Brain microvascular endothelial cell (primary cell): ENCODE results near the gene PMEPA1.

Experiments used
- DNase-seq: peaks from one replicate; pipeline ENCODE4 v3.0.0-alpha.2; 2020
- H3K27ac ChIP-seq: fragments of 250-450 bp; sonication (Bioruptor Pico); 2 replicates; pipeline ENCODE4 v1.5.1; 2020; ENCODE audit warnings: mild to moderate bottlenecking, moderate library complexity
- H3K27me3 ChIP-seq: fragments of 250-450 bp; sonication (Bioruptor Pico); replicated peaks from 2 replicates; pipeline ENCODE4 v1.5.1; 2020; ENCODE audit warnings: mild to moderate bottlenecking
- H3K36me3 ChIP-seq: fragments of 250-450 bp; sonication (Bioruptor Pico); replicated peaks from 2 replicates; pipeline ENCODE4 v1.5.1; 2020; ENCODE audit warnings: mild to moderate bottlenecking
- H3K4me3 ChIP-seq: 2 replicates; pipeline ENCODE4 v1.5.1; 2011; ENCODE audit warnings: low read depth, mild to moderate bottlenecking, control low read depth, low read length, moderate library complexity
- in situ Hi-C: cut with HindIII; loops from 2 replicates; pipeline ENCODE4 v1.10.0; 2017; ENCODE audit warnings: low sequenced_read_pairs, low pct_ligation_motif_present
- TF ChIP-seq, protein P1 (sequence below): IDR thresholded peaks from 2 replicates; pipeline ENCODE4 v1.5.1; 2011; ENCODE audit warnings: low read depth, mild to moderate bottlenecking, moderate library complexity, low read length, control low read depth, inconsistent platforms; ENCODE audit errors: missing control alignments

The PMEPA1 gene

DNA sequence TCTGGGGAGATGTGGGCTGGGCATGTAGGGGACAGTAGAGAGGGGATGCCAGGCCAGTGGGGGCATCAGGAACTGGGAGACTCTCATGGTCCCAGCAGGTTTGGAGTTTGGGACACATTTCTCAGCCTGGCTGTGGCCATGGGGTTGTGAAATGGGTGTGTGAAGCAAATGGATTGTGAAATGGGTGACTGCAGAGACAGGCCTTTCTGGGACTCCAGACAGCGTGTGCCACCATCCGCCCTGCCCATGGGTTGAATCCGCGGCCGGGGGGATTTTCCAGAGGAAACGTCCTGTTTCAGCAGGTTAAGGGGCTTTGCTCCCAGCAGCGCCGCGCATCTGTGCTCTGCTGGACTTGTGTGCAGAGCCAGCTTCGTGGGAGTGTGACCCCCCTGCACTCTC is 3.7 kb upstream of the PMEPA1 start:
- Histone ChIP-seq H3K4me3 (no peak overlapping the region), H3K36me3 (no peaks in the 10 kb centered on the region), H3K27me3 (no peaks in the 10 kb centered on the region), H3K27ac (no peak overlapping the region)
- TF ChIP-seq, protein P1, sequence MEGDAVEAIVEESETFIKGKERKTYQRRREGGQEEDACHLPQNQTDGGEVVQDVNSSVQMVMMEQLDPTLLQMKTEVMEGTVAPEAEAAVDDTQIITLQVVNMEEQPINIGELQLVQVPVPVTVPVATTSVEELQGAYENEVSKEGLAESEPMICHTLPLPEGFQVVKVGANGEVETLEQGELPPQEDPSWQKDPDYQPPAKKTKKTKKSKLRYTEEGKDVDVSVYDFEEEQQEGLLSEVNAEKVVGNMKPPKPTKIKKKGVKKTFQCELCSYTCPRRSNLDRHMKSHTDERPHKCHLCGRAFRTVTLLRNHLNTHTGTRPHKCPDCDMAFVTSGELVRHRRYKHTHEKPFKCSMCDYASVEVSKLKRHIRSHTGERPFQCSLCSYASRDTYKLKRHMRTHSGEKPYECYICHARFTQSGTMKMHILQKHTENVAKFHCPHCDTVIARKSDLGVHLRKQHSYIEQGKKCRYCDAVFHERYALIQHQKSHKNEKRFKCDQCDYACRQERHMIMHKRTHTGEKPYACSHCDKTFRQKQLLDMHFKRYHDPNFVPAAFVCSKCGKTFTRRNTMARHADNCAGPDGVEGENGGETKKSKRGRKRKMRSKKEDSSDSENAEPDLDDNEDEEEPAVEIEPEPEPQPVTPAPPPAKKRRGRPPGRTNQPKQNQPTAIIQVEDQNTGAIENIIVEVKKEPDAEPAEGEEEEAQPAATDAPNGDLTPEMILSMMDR: no peak
- DNase-seq: no peak
- in situ Hi-C loops: no loop called here

- DNase-seq: no peak
- TF ChIP-seq, protein P1: no peak
- no peaks in the 10 kb centered on the region for H3K36me3 ChIP-seq
- H3K27ac ChIP-seq: no peak overlapping the region
- in situ Hi-C loops: no loop called here
- H3K27me3 ChIP-seq: no peaks in the 10 kb centered on the region
- no peak overlapping the region for H3K4me3 ChIP-seq
Observed at GRCh38 chr20:57712851-57713504, 3.2 kb upstream of the PMEPA1 start.

DNA sequence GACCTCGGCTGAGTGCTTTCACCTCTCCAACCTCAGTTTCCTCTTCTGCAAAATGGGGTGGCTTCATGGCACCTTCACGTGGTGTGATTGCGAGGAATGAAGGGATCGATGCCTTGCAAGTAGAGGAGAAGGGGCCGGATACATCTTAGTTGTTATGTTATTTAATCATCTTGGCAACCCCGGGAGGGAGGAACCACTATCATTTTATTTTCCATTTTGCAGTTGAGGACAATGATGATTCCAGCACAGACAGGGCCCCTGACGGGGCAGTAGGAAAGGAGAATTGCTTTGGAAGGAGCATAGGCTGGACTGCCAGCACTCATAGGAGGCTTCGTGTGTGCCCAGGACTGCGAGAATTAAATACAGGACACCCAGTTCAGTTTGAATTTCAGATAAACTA is 2.5 kb upstream of the PMEPA1 start:
- no peak for DNase-seq
- Histone ChIP-seq H3K36me3 (no peaks in the 10 kb centered on the region), H3K4me3 (no peak overlapping the region), H3K27ac (no peak overlapping the region), H3K27me3 (no peaks in the 10 kb centered on the region)
- TF ChIP-seq, protein P1: no peak
- in situ Hi-C loops: no loop called here

GRCh38 chr20:57711826-57712225 is 2.0 kb upstream of the PMEPA1 start:
- in situ Hi-C loops: no loop called here
- no peak overlapping the region for H3K27ac ChIP-seq
- no peaks in the 10 kb centered on the region for H3K27me3 ChIP-seq
- DNase-seq: no peak
- H3K4me3 ChIP-seq: no peak overlapping the region
- H3K36me3 ChIP-seq: no peaks in the 10 kb centered on the region
- TF ChIP-seq, protein P1: no peak

DNA sequence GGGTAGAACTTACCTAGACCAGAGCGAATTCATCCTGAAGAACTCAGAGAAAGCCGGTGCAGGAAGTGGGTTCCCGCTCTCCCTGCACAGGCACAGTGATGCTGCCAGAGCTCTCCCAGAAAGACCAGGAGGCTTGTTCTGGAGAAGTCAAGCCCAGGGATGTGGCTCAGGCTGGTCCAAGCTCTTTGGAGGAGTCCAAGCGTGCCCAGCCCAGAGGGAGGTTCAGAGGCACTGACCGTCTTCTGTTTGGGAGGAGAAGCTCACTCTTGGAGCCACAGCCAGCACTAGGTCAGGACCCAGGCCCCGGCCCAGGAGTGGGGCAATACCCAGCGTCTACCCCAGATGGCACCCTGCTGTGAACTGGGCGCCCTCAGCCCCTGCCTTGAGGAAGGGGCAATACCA is 1.5 kb upstream of the PMEPA1 start:
- no peaks in the 10 kb centered on the region for H3K36me3 ChIP-seq
- in situ Hi-C loops: no loop called here
- no peak for DNase-seq
- H3K27me3 ChIP-seq: no peaks in the 10 kb centered on the region
- TF ChIP-seq, protein P1: peak; percentile 29
- peak overlapping the region; percentile 1 for H3K4me3 ChIP-seq
- no peak overlapping the region for H3K27ac ChIP-seq

DNA sequence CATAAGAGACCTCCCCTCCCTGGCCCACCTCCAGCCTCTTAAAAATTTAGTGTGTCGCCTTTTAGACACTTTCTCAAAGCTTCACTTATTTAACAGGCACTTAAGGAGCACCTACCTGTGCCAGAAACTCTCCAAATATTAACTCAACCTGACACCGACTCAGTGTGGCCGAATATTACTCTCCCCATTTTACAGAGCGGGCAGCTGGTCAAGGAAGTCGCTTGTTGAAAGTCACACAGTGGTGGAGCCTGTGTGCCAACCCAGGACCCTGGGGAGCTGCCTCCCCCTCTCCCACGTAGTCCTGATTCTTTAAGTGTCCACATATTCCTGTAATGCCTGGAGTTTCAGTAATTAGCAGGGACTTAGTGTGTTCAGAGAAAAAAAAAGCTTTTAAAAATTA is 1.0 kb upstream of the PMEPA1 start:
- no peaks in the 10 kb centered on the region for H3K36me3 ChIP-seq
- H3K27ac ChIP-seq: peak overlapping the region; percentile 72
- TF ChIP-seq, protein P1: no peak
- no peaks in the 10 kb centered on the region for H3K27me3 ChIP-seq
- in situ Hi-C loops: no loop called here
- DNase-seq: no peak
- H3K4me3 ChIP-seq: peak overlapping the region; percentile 77
